ENCODE measurements around the gene ZBTB11.
"Not testable (repeated sequence)": the region's sequence is repeated elsewhere in the genome, so short reads cannot be mapped to it uniquely, and the experiment has no call there.

The ZBTB11 gene

DNA sequence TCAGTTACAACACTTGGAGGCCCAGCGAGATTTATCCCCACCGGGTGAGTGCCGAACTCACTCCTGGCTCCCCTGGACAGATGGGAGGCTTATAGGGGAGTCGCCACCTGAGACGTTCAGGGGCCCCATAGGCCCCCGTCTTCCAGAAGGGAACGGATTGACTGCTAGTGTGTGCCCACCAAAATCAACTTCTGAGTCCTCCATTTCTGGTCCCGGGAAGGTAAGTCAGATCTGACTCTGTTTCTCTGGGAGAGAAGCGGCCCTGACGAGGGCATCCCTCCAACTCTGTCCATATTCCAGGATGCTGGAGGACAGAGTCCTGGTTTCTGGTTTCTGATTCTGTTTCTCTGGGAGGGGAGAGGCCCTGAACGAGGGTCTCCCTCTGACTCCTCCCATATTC is 44.3 kb downstream of the ZBTB11 start:
- H3K9ac ChIP-seq (ENCODE audit: low read depth, low read length) = no peak overlapping the region
- H3K9me3 ChIP-seq (ENCODE audit: control insufficient read depth, insufficient read depth, low read length) = no peaks in the 10 kb centered on the region

DNA sequence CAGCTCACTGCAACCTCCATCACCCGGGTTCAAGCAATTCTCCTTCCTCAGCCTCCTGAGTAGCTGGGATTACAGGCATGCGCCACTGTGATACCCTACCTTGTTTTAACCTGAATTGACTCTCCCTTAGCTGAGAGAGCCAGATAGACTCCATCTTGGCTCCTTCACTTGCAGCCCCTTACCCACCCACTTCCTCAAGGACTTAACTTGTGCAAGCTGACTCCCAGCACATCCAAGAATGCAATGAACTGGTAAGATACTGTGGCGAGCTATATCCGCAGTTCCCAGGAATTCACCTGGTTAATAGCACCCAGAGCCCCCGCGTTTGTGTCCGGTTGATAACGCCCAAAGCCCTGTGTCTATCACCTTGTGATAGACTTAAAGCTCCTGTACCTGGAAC is 45.0 kb downstream of the ZBTB11 start:
- H3K36me3 ChIP-seq (ENCODE audit: control insufficient read depth, insufficient read depth, low read length); H3K9me3 ChIP-seq (ENCODE audit: control insufficient read depth, insufficient read depth, low read length); H3K9ac ChIP-seq (ENCODE audit: low read depth, low read length); H3K27ac ChIP-seq (ENCODE audit: low read depth, low read length); H3K27me3 ChIP-seq (ENCODE audit: control insufficient read depth, insufficient read depth, low read length); H3K4me3 ChIP-seq (ENCODE audit: low read depth, low read length); H3K4me1 ChIP-seq (ENCODE audit: control insufficient read depth, insufficient read depth, low read length): not testable (repeated sequence)

More for the DNA sequence above, 44.3 kb downstream of the ZBTB11 start:
- no peak overlapping the region for H3K27ac ChIP-seq (ENCODE audit: low read depth, low read length)
- no peaks in the 10 kb centered on the region for H3K36me3 ChIP-seq (ENCODE audit: control insufficient read depth, insufficient read depth, low read length)
- H3K4me1 ChIP-seq (ENCODE audit: control insufficient read depth, insufficient read depth, low read length) = peaks cover 2% of the 10 kb centered on the region; the same call in 1 of the 2 replicates
- no peak overlapping the region for H3K4me3 ChIP-seq (ENCODE audit: low read depth, low read length)
- no peaks in the 10 kb centered on the region for H3K27me3 ChIP-seq (ENCODE audit: control insufficient read depth, insufficient read depth, low read length)

DNA sequence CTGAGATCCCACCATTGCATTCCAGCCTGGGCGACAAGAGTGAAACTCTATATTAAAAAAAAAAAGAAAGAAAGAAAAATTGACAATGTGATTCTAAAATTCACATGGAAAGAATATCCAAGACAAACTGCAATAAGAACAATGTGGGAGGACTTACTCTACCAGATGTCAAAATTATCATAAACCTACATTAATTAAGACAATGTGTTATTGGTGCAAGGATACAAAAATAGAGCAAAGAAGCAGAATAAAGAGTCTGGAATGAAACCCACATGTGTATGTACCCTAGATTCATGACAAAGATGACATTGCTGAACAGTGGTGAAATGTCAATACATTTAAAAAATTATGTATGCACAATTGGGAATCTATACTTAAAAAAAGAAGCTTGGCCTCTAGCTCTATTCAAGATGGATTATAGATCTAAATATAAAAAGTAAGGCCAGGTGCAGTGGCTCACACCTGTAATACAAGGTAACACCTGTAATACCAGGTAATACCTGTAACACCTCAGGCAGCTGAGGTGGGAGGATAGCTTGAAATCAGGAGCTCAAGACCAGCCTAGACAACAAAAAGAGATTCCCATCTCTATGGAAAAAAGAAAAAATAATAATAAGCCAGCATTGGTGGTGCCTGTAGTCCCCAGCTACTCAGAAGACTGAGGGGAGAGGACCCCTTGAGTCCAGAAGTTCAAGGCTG is 45.7 kb downstream of the ZBTB11 start:
- Histone ChIP-seq H3K4me1 (ENCODE audit: control insufficient read depth, insufficient read depth, low read length) (peaks cover 2% of the 10 kb centered on the region; the same call in 1 of the 2 replicates), H3K9ac (ENCODE audit: low read depth, low read length) (no peak overlapping the region), H3K4me3 (ENCODE audit: low read depth, low read length) (no peak overlapping the region), H3K9me3 (ENCODE audit: control insufficient read depth, insufficient read depth, low read length) (no peaks in the 10 kb centered on the region), H3K27me3 (ENCODE audit: control insufficient read depth, insufficient read depth, low read length) (no peaks in the 10 kb centered on the region), H3K36me3 (ENCODE audit: control insufficient read depth, insufficient read depth, low read length) (no peaks in the 10 kb centered on the region), H3K27ac (ENCODE audit: low read depth, low read length) (no peak overlapping the region)

DNA sequence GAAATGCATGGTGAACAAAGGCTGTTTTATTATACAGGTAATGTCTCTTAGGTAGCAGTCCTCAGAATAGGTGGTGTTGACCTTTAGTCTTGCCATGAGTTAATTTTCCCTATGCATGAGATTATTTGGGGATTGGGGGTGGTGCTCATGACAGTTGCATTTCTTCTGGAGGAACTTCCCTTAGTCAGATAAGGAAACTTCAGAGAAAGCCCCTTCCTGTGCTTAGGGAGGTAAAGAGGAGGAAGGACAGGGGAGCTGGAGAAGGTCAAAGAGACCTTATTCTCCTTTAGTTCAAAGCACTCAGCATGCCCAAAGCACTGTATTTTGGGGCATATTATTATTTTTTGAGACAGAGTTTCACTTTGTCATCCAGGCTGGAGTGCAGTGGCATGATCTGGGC is 47.7 kb downstream of the ZBTB11 start:
- Histone ChIP-seq H3K27me3 (ENCODE audit: control insufficient read depth, insufficient read depth, low read length) (no peaks in the 10 kb centered on the region), H3K36me3 (ENCODE audit: control insufficient read depth, insufficient read depth, low read length) (no peaks in the 10 kb centered on the region), H3K4me3 (ENCODE audit: low read depth, low read length) (no peak overlapping the region), H3K4me1 (ENCODE audit: control insufficient read depth, insufficient read depth, low read length) (no peaks in the 10 kb centered on the region), H3K9ac (ENCODE audit: low read depth, low read length) (no peak overlapping the region), H3K27ac (ENCODE audit: low read depth, low read length) (no peak overlapping the region), H3K9me3 (ENCODE audit: control insufficient read depth, insufficient read depth, low read length) (peaks cover 7% of the 10 kb centered on the region; the same call in 1 of the 2 replicates)

DNA sequence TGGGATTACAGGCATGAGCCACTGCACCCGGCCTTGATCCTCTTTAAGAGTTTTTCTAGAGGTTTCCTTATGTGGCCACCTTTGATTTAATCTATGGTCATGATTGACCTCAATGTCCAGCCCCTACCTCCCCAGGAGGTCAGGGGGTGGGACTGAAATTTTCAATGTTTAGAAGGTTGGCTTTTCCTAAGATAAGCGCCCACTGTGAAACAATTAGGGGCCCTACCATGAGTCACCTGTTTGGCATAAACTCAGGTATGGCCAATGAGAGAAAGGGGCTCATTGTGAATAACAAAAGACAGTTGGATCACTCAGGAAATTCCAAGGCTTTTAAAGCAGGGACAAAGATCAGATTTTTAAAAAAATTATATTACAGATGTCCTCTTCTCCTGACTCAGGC is 51.1 kb downstream of the ZBTB11 start:
- Histone ChIP-seq H3K9ac (ENCODE audit: low read depth, low read length) (no peak overlapping the region), H3K4me3 (ENCODE audit: low read depth, low read length) (no peak overlapping the region), H3K27me3 (ENCODE audit: control insufficient read depth, insufficient read depth, low read length) (no peaks in the 10 kb centered on the region), H3K27ac (ENCODE audit: low read depth, low read length) (no peak overlapping the region), H3K4me1 (ENCODE audit: control insufficient read depth, insufficient read depth, low read length) (no peaks in the 10 kb centered on the region), H3K9me3 (ENCODE audit: control insufficient read depth, insufficient read depth, low read length) (peaks cover 7% of the 10 kb centered on the region; the same call in 1 of the 2 replicates), H3K36me3 (ENCODE audit: control insufficient read depth, insufficient read depth, low read length) (no peaks in the 10 kb centered on the region)

DNA sequence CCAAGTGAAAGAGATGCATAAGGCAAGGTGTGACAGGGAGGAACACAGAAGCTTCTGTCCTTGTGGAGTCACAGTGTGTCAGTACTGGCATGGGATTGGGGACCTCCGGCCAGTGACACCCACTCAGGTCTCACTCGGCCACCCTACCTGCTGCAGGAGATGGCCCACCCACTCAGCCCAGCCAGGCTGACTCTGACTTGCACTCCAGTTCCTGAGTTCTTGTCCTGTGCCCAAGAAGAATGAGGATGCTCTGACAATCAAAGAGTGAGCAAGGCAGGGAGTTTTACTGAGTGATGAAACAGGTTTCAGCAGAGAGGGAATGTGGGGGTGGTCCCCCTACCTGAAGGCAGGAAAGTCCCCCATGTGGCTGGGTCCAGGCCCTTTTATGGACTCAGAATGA is 52.1 kb downstream of the ZBTB11 start:
- Histone ChIP-seq H3K4me1 (ENCODE audit: control insufficient read depth, insufficient read depth, low read length) (no peaks in the 10 kb centered on the region), H3K27ac (ENCODE audit: low read depth, low read length) (no peak overlapping the region), H3K27me3 (ENCODE audit: control insufficient read depth, insufficient read depth, low read length) (no peaks in the 10 kb centered on the region), H3K4me3 (ENCODE audit: low read depth, low read length) (no peak overlapping the region), H3K9me3 (ENCODE audit: control insufficient read depth, insufficient read depth, low read length) (peaks cover 7% of the 10 kb centered on the region; the same call in 1 of the 2 replicates), H3K9ac (ENCODE audit: low read depth, low read length) (no peak overlapping the region), H3K36me3 (ENCODE audit: control insufficient read depth, insufficient read depth, low read length) (no peaks in the 10 kb centered on the region)

DNA sequence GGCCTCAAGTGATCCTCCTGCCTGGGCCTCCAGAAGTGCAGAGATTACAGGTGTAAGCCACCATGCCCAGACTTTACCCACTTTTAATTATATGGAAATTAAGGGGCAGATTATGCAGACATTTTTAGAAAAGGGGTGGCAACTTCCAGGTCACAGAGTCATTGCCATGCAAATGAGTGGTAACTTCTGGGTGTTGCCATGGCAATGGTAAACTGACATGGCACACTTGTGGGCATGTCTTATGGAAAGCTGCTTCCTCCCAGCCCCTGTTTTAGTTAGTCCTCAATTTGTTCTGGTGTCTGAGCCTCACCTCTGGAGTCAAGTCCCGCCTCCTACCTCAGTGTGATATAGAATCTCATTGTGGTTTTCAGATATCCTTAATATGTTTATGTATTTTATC is 53.3 kb downstream of the ZBTB11 start:
- Histone ChIP-seq H3K27me3 (ENCODE audit: control insufficient read depth, insufficient read depth, low read length) (no peaks in the 10 kb centered on the region), H3K4me1 (ENCODE audit: control insufficient read depth, insufficient read depth, low read length) (no peaks in the 10 kb centered on the region), H3K27ac (ENCODE audit: low read depth, low read length) (no peak overlapping the region), H3K9me3 (ENCODE audit: control insufficient read depth, insufficient read depth, low read length) (peaks cover 7% of the 10 kb centered on the region; the same call in 1 of the 2 replicates), H3K36me3 (ENCODE audit: control insufficient read depth, insufficient read depth, low read length) (no peaks in the 10 kb centered on the region), H3K9ac (ENCODE audit: low read depth, low read length) (no peak overlapping the region), H3K4me3 (ENCODE audit: low read depth, low read length) (no peak overlapping the region)

DNA sequence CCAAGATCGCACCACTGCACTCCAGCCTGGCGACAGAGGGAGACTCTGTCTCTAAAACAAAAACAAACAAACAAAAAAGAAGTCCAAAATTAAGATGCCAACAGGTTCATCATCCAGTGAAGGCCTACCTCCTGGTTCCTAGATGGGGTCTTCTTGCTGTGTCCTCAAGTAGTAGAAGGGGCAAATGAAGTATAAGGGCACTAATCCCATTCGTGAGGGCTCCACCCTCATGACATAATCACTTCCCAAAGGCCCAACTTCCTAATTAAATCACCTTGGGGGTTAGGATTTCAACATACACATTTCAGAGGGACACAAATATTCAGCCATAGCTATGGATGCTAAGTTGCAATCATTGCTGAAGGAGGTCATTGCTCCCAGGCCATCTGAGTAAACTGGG is 57.2 kb downstream of the ZBTB11 start:
- Histone ChIP-seq H3K4me3 (ENCODE audit: low read depth, low read length) (no peak overlapping the region), H3K9ac (ENCODE audit: low read depth, low read length) (no peak overlapping the region), H3K9me3 (ENCODE audit: control insufficient read depth, insufficient read depth, low read length) (peaks cover 2% of the 10 kb centered on the region; the same call in 1 of the 2 replicates), H3K36me3 (ENCODE audit: control insufficient read depth, insufficient read depth, low read length) (no peaks in the 10 kb centered on the region), H3K4me1 (ENCODE audit: control insufficient read depth, insufficient read depth, low read length) (no peaks in the 10 kb centered on the region), H3K27me3 (ENCODE audit: control insufficient read depth, insufficient read depth, low read length) (no peaks in the 10 kb centered on the region), H3K27ac (ENCODE audit: low read depth, low read length) (no peak overlapping the region)

DNA sequence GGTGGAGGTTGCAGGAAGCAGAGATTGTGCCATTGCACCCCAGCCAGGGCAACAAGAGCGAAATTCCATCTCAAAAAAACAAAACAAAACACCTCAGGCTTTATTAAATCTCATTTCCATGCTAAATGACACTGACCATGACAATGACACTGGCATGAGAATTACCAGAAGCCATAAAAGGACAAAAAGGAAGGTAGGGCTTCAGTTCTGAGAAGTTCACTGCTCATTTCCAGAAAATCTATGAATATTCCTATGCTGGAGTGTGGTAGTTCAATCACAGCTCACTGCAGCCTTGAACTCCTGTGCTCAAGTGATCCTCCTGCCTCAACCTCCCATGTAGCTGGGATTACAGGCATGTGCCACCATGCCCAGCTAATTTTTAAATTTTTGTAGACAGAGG is 58.2 kb downstream of the ZBTB11 start:
- no peaks in the 10 kb centered on the region for H3K9me3 ChIP-seq (ENCODE audit: control insufficient read depth, insufficient read depth, low read length)
- H3K36me3 ChIP-seq (ENCODE audit: control insufficient read depth, insufficient read depth, low read length) = no peaks in the 10 kb centered on the region
- no peaks in the 10 kb centered on the region for H3K4me1 ChIP-seq (ENCODE audit: control insufficient read depth, insufficient read depth, low read length)
- H3K27me3 ChIP-seq (ENCODE audit: control insufficient read depth, insufficient read depth, low read length) = no peaks in the 10 kb centered on the region
- no peak overlapping the region for H3K9ac ChIP-seq (ENCODE audit: low read depth, low read length)
- no peak overlapping the region for H3K4me3 ChIP-seq (ENCODE audit: low read depth, low read length)
- H3K27ac ChIP-seq (ENCODE audit: low read depth, low read length) = no peak overlapping the region

DNA sequence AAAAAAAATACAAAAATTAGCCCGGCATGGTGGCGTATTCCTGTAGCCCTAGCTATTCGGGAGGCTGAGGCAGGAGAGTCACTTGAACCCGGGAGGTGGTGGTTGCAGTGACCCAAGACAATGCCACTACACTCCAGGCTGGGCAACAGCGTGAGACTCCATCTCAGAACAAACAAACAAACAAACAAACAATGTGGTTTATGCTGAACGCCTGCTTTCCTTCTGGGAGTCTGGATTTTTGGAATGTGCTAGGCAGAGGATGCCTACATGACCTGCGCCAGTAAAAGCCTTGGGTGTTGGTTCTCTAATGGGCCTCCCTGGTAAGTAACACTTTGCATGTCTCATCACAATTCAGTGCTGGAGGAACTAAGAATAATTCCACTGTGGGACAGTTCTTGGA is 59.5 kb downstream of the ZBTB11 start:
- Histone ChIP-seq H3K9ac (ENCODE audit: low read depth, low read length) (no peak overlapping the region), H3K4me3 (ENCODE audit: low read depth, low read length) (no peak overlapping the region), H3K9me3 (ENCODE audit: control insufficient read depth, insufficient read depth, low read length) (no peaks in the 10 kb centered on the region), H3K4me1 (ENCODE audit: control insufficient read depth, insufficient read depth, low read length) (no peaks in the 10 kb centered on the region), H3K27ac (ENCODE audit: low read depth, low read length) (no peak overlapping the region), H3K36me3 (ENCODE audit: control insufficient read depth, insufficient read depth, low read length) (no peaks in the 10 kb centered on the region), H3K27me3 (ENCODE audit: control insufficient read depth, insufficient read depth, low read length) (no peaks in the 10 kb centered on the region)

DNA sequence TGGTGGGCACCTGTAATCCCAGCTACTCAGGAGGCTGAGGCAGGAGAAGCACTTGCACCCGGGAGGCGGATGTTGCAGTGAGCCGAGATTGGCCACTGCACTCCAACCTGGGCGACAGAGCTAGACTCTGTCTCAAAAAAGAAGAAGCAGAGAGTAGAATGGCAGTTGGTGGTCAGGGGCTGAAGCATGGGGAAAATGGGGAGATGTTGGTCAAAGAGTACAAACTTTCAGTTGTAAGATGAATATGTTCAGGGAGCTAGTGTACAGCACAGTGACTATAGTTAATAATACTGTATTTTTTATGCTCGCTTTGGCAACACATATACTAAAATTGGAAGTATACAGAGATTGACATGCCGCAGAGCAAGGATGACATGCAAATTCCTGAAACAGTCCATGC is 61.4 kb downstream of the ZBTB11 start:
- Histone ChIP-seq H3K27ac (ENCODE audit: low read depth, low read length) (no peak overlapping the region), H3K27me3 (ENCODE audit: control insufficient read depth, insufficient read depth, low read length) (no peaks in the 10 kb centered on the region), H3K4me3 (ENCODE audit: low read depth, low read length) (no peak overlapping the region), H3K4me1 (ENCODE audit: control insufficient read depth, insufficient read depth, low read length) (no peaks in the 10 kb centered on the region), H3K9me3 (ENCODE audit: control insufficient read depth, insufficient read depth, low read length) (no peaks in the 10 kb centered on the region), H3K36me3 (ENCODE audit: control insufficient read depth, insufficient read depth, low read length) (no peaks in the 10 kb centered on the region), H3K9ac (ENCODE audit: low read depth, low read length) (no peak overlapping the region)
